OCI-LY7 (cell line): ENCODE measurements around the gene ANKRD66. TPM values are rescaled to one million over a fixed set of nuclear protein-coding genes. Genes with fewer than 3 reads are reported as not detected.

Source experiments
- BruUV-seq: library from RNA; stranded (reverse); fragments of 400-500 nt; replicated peaks from 2 replicates; lab custom pipeline; 2021; lab: Mats Ljungman, UMichigan
- CTCF ChIA-PET: fragments of 300-600 bp; sonication (Branson Sonifier 250); formaldehyde crosslinking; loops from one replicate; lab custom pipeline; 2022; ENCODE audit warnings: antibody characterized with exemption; ENCODE audit not compliant: unreplicated experiment; lab: Charles Lee
- POLR2A ChIA-PET: fragments of 300-600 bp; sonication (Branson Sonifier 250); formaldehyde crosslinking; loops from one replicate; lab custom pipeline; 2022; ENCODE audit warnings: antibody characterized with exemption; lab: Charles Lee
- DNase-seq: peaks from one replicate; pipeline ENCODE4 v3.0.0-alpha.2; 2015; ENCODE audit warnings: low spot score
- H2AFZ ChIP-seq: fragments of 200-600 bp; sonication (generic), shearing (Covaris generic); 2 replicates; pipeline ENCODE4 v1.6.1; 2014; ENCODE audit warnings: mild to moderate bottlenecking, antibody characterized with exemption, low read length, moderate library complexity
- H3K27ac ChIP-seq: fragments of 200-600 bp; sonication (generic); 2 replicates; pipeline ENCODE4 v1.5.1; 2014; ENCODE audit warnings: mixed run types, low read depth, mild to moderate bottlenecking, moderate library complexity, low read length, inconsistent platforms; ENCODE audit not compliant: poor library complexity, severe bottlenecking
- H3K36me3 ChIP-seq: fragments of 200-600 bp; sonication (generic); 2 replicates; pipeline ENCODE4 v1.6.1; 2014; ENCODE audit warnings: mild to moderate bottlenecking, antibody characterized with exemption, low read length, moderate library complexity, mixed read lengths; ENCODE audit not compliant: insufficient read depth
- H3K4me1 ChIP-seq: fragments of 200-600 bp; sonication (generic); 2 replicates; pipeline ENCODE4 v1.5.1; 2014; ENCODE audit warnings: mild to moderate bottlenecking, low read length; ENCODE audit not compliant: insufficient read depth, poor library complexity, severe bottlenecking
- H3K4me2 ChIP-seq: fragments of 200-600 bp; sonication (generic); 2 replicates; pipeline ENCODE4 v1.6.1; 2014; ENCODE audit warnings: mild to moderate bottlenecking, low read length
- H3K4me3 ChIP-seq: fragments of 200-600 bp; sonication (generic); 2 replicates; pipeline ENCODE4 v1.5.1; 2014; ENCODE audit warnings: mild to moderate bottlenecking, low read depth, low read length; ENCODE audit not compliant: poor library complexity, severe bottlenecking
- H3K79me2 ChIP-seq: fragments of 200-600 bp; sonication (generic); 2 replicates; pipeline ENCODE4 v1.6.1; 2016; ENCODE audit warnings: low read depth, mild to moderate bottlenecking, low read length, moderate library complexity, mixed read lengths; ENCODE audit not compliant: insufficient read depth
- H3K9me2 ChIP-seq: fragments of 200-600 bp; sonication (generic); 2 replicates; pipeline ENCODE4 v1.6.1; 2016; ENCODE audit warnings: mild to moderate bottlenecking, low read length, mixed read lengths; ENCODE audit not compliant: insufficient read depth
- H3K9me3 ChIP-seq: fragments of 200-600 bp; sonication (generic); 2 replicates; pipeline ENCODE4 v1.6.1; 2014; ENCODE audit warnings: mild to moderate bottlenecking, mixed run types, low read length, mixed read lengths
- H4K20me1 ChIP-seq: fragments of 200-600 bp; sonication (generic); 2 replicates; pipeline ENCODE4 v1.6.1; 2014; ENCODE audit warnings: mild to moderate bottlenecking, antibody characterized with exemption, low read length, moderate library complexity, mixed read lengths; ENCODE audit not compliant: insufficient read depth
- EZH2phosphoT487 ChIP-seq: fragments of 200-600 bp; sonication (generic); IDR thresholded peaks from 2 replicates; pipeline ENCODE4 v1.6.1; 2018; ENCODE audit warnings: low read depth, borderline replicate concordance, mild to moderate bottlenecking, mixed run types, antibody characterized with exemption, low read length, moderate library complexity, mixed read lengths
- intact Hi-C: fragments of 100-400 bp; cut with micrococcal nuclease; formaldehyde crosslinking; loops from one replicate; pipeline ENCODE4 v1.10.0; 2022; ENCODE audit not compliant: unreplicated experiment
- total RNA-seq, 2 experiments: library from RNA; depleted of rRNA in 1 of 2; stranded (reverse); fragments of >200 nt in 1 of 2; shearing (Covaris generic) in 1 of 2; gene quantifications; 2 replicates each; pipeline ENCODE4 v1.2.3, GENCODE V29; 2014 to 2022
- TF ChIP-seq, protein P1 (sequence below): fragments of 200-600 bp; sonication (generic); conservative IDR thresholded peaks from 2 replicates; pipeline ENCODE4 v1.5.1; 2014; ENCODE audit warnings: mild to moderate bottlenecking, antibody characterized with exemption, low read length, moderate library complexity, mixed read lengths

ANKRD66 gene
- total RNA-seq, 2 experiments from 2014 or later, result not detected

- H3K79me2 ChIP-seq, result no peaks in the 10 kb centered on the region
- no peak overlapping the region for H2AFZ ChIP-seq
- no peak for TF ChIP-seq EZH2phosphoT487
- TF ChIP-seq, protein P1, sequence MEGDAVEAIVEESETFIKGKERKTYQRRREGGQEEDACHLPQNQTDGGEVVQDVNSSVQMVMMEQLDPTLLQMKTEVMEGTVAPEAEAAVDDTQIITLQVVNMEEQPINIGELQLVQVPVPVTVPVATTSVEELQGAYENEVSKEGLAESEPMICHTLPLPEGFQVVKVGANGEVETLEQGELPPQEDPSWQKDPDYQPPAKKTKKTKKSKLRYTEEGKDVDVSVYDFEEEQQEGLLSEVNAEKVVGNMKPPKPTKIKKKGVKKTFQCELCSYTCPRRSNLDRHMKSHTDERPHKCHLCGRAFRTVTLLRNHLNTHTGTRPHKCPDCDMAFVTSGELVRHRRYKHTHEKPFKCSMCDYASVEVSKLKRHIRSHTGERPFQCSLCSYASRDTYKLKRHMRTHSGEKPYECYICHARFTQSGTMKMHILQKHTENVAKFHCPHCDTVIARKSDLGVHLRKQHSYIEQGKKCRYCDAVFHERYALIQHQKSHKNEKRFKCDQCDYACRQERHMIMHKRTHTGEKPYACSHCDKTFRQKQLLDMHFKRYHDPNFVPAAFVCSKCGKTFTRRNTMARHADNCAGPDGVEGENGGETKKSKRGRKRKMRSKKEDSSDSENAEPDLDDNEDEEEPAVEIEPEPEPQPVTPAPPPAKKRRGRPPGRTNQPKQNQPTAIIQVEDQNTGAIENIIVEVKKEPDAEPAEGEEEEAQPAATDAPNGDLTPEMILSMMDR, result no peak
- CTCF ChIA-PET, result no interaction called here
- no TSS peak for BruUV-seq
- DNase-seq, result no peak
- H3K9me2 ChIP-seq, result no peaks in the 10 kb centered on the region
- intact Hi-C loops, result no loop called here
- no peak overlapping the region for H3K4me2 ChIP-seq
- H3K27ac ChIP-seq, result no peak overlapping the region
- H3K4me3 ChIP-seq, result no peak overlapping the region
- POLR2A ChIA-PET, result no interaction called here
- no peaks in the 10 kb centered on the region for H3K4me1 ChIP-seq
- no peaks in the 10 kb centered on the region for H4K20me1 ChIP-seq
- H3K9me3 ChIP-seq, result no peaks in the 10 kb centered on the region
- H3K36me3 ChIP-seq, result no peaks in the 10 kb centered on the region
Measured at GRCh38 chr6:46764961-46765360, 18.2 kb downstream of the ANKRD66 start.

DNA sequence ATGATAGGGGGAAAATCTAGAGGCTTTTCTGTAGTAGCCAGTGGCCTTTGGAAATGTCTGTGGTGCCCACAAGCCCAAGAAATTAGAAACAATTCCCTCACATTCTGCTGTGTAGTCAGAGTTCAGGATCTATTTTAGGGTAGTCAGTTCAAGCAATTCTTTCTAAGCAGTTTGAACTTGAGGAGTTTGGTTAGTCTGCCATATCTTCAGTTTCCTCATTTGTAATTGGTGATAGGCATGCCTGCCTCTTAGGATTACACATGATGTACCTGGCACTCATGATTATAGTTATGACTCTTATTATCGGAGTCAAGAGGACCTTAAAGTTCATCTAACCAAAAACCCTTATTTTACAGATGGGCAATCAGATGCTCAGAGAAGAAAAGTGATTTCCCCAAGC lies 25.3 kb downstream of the ANKRD66 start:
- Histone ChIP-seq H3K4me3 (no peak overlapping the region), H3K27ac (no peak overlapping the region), H2AFZ (no peak overlapping the region), H3K9me3 (no peaks in the 10 kb centered on the region), H3K4me2 (no peak overlapping the region), H4K20me1 (no peaks in the 10 kb centered on the region), H3K4me1 (no peaks in the 10 kb centered on the region), H3K9me2 (no peaks in the 10 kb centered on the region), H3K79me2 (no peaks in the 10 kb centered on the region), H3K36me3 (no peaks in the 10 kb centered on the region)
- intact Hi-C loops, result no loop called here
- DNase-seq, result no peak
- ChIA-PET CTCF (no interaction called here), POLR2A (interaction anchor here (0.7 kb wide), 1 partner anchor 31 kb away, joined by 3 read pairs; no protein-coding TSS in a partner anchor)
- BruUV-seq, result no TSS peak
- no peak for TF ChIP-seq EZH2phosphoT487
- TF ChIP-seq, protein P1, result no peak

DNA sequence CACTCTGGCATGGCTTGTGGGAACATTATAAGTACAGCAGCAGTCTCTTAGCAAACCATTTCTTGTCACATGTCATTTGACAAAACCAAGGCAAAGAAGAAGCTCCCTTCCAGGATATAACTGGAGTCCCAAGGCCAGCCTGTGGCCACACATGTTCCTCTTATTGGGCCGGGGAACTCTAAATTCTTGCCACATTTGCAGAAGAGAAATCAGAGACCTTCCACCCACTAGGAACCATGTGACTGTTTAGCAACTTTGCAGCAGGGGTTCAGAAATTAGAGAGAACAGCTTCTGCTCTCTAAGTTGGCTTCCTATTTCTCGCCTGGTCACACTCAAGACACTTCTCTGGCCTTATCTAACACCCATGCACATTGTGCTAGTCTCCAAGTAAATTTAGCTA lies 26.0 kb downstream of the ANKRD66 start:
- intact Hi-C loops, result no loop called here
- ChIA-PET CTCF (no interaction called here), POLR2A (no interaction called here)
- Histone ChIP-seq H3K4me2 (no peak overlapping the region), H3K9me3 (no peaks in the 10 kb centered on the region), H3K4me3 (no peak overlapping the region), H3K4me1 (no peaks in the 10 kb centered on the region), H4K20me1 (no peaks in the 10 kb centered on the region), H2AFZ (no peak overlapping the region), H3K79me2 (no peaks in the 10 kb centered on the region), H3K27ac (no peak overlapping the region), H3K36me3 (no peaks in the 10 kb centered on the region), H3K9me2 (no peaks in the 10 kb centered on the region)
- no peak for TF ChIP-seq EZH2phosphoT487
- TF ChIP-seq, protein P1, result no peak
- no peak for DNase-seq
- BruUV-seq, result no TSS peak
